Lower leg skin (tissue), 3 donors: ENCODE data around the gene SYNRG.

ENCODE experiments used
- POLR2A ChIP-seq, 2 donors: fragments of 450-650 bp; IDR thresholded peaks; one replicate each; pipeline ENCODE4 v1.6.1; 2016 to 2017; ENCODE audit warnings: antibody characterized with exemption in 2 of 2, mild to moderate bottlenecking in 1 of 2, moderate library complexity in 1 of 2
- TF ChIP-seq, protein P1 (sequence below), 3 donors: fragments of 450-650 bp; IDR thresholded peaks; one replicate each; pipeline ENCODE4 v1.5.1; 2016; ENCODE audit warnings: antibody characterized with exemption in 3 of 3, mild to moderate bottlenecking in 3 of 3, moderate library complexity in 2 of 3

DNA sequence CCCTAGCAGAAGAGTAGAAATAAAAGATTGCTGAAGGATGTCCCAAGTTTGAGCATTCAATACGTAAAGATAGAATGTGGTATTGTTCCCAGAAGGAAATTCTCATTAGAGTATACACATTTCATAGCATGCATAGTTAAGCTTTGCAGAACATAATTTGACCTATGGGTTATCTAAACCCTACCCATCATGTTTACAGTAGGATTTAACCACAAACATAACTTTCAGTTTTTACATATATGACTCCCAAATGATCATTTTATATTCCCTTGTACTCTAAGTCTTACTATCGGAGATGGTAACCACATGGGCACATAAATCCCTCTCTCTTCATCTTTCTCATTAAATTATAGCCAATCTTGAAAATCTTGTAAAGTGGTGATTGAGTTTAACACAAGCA is 50.9 kb downstream of the SYNRG start:
- TF ChIP-seq, protein P1, sequence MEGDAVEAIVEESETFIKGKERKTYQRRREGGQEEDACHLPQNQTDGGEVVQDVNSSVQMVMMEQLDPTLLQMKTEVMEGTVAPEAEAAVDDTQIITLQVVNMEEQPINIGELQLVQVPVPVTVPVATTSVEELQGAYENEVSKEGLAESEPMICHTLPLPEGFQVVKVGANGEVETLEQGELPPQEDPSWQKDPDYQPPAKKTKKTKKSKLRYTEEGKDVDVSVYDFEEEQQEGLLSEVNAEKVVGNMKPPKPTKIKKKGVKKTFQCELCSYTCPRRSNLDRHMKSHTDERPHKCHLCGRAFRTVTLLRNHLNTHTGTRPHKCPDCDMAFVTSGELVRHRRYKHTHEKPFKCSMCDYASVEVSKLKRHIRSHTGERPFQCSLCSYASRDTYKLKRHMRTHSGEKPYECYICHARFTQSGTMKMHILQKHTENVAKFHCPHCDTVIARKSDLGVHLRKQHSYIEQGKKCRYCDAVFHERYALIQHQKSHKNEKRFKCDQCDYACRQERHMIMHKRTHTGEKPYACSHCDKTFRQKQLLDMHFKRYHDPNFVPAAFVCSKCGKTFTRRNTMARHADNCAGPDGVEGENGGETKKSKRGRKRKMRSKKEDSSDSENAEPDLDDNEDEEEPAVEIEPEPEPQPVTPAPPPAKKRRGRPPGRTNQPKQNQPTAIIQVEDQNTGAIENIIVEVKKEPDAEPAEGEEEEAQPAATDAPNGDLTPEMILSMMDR (IDR thresholded peaks at IDR 0.05): no peak
- TF ChIP-seq POLR2A (IDR thresholded peaks at IDR 0.05): no peak
